AG04450 (cell line): ENCODE data around the gene FGF14. TPM values are rescaled to one million over a fixed set of nuclear protein-coding genes. Genes with fewer than 3 reads are reported as not detected.

ENCODE experiments used
- CTCF ChIA-PET: fragments of 300-600, 350-600 bp; formaldehyde crosslinking; extraction: SDS; loops from one replicate; lab custom pipeline; 2022; ENCODE audit warnings: antibody characterized with exemption, inconsistent platforms; lab: Charles Lee
- POLR2A ChIA-PET: fragments of 350-600 bp; formaldehyde crosslinking; extraction: SDS; loops from one replicate; lab custom pipeline; 2021; ENCODE audit warnings: antibody characterized with exemption, inconsistent platforms; lab: Yijun Ruan, JAX
- DNase-seq: peaks from one replicate; pipeline ENCODE4 v3.0.0-alpha.2; 2011; ENCODE audit warnings: low read depth, low spot score
- H3K27ac ChIP-seq: one replicate; pipeline ENCODE4 v1.5.1; 2012; ENCODE audit warnings: low read depth, low read length, control low read depth
- H3K27me3 ChIP-seq: one replicate; pipeline ENCODE4 v1.6.0; 2012; ENCODE audit warnings: low read length; ENCODE audit not compliant: control insufficient read depth, insufficient read depth
- H3K4me3 ChIP-seq: 2 replicates; pipeline ENCODE4 v1.5.1; 2011; ENCODE audit warnings: mild to moderate bottlenecking, low read depth, low read length, control low read depth
- H3K9me3 ChIP-seq: 2 replicates; pipeline ENCODE4 v1.5.1; 2012; ENCODE audit warnings: low read length; ENCODE audit not compliant: control insufficient read depth, insufficient read depth
- CTCF ChIP-seq: IDR thresholded peaks from 2 replicates; pipeline ENCODE4 v1.5.1; 2011; ENCODE audit warnings: low read depth, low read length, control low read depth, inconsistent platforms
- polyA plus RNA-seq: library from polyadenylated mRNA; depleted of rRNA; stranded (reverse); fragments of >200 nt; gene quantifications from 2 replicates; pipeline ENCODE4 v1.2.3, GENCODE V29; 2011

Gene FGF14
- polyA plus RNA-seq, 1 experiment: 0.01 TPM

- DNase-seq: no peak
- TF ChIP-seq CTCF: no peak
- ChIA-PET CTCF (interaction anchor here (1.4 to 5.4 kb wide), 3 partner anchors 236 to 611 kb away, joined by 3 to 83 read pairs (median 61); no protein-coding TSS in a partner anchor), POLR2A (no interaction called here)
- Histone ChIP-seq H3K27ac (no peak overlapping the region), H3K27me3 (no peaks in the 10 kb centered on the region), H3K4me3 (no peak overlapping the region), H3K9me3 (no peaks in the 10 kb centered on the region)
Measured at GRCh38 chr13:101755228-101755887, 646.5 kb downstream of the FGF14 start.

GRCh38 chr13:101752432-101752831 lies 649.4 kb downstream of the FGF14 start:
- POLR2A ChIA-PET: no interaction called here
- no peak for DNase-seq
- Histone ChIP-seq H3K9me3 (no peaks in the 10 kb centered on the region), H3K27ac (no peak overlapping the region), H3K27me3 (no peaks in the 10 kb centered on the region), H3K4me3 (no peak overlapping the region)
- TF ChIP-seq CTCF: no peak
- CTCF ChIA-PET: no interaction called here

- Histone ChIP-seq H3K9me3 (no peaks in the 10 kb centered on the region), H3K27ac (no peak overlapping the region), H3K4me3 (no peak overlapping the region), H3K27me3 (no peaks in the 10 kb centered on the region)
- no peak for TF ChIP-seq CTCF
- DNase-seq: peak; percentile 32
- ChIA-PET POLR2A (no interaction called here), CTCF (interaction anchor here (1.1 kb wide), 1 partner anchor 607 kb away, joined by 5 read pairs; no protein-coding TSS in a partner anchor)
Measured at GRCh38 chr13:101751488-101751887, 650.4 kb downstream of the FGF14 start.

- ChIA-PET POLR2A (no interaction called here), CTCF (no interaction called here)
- H3K27me3 ChIP-seq: no peaks in the 10 kb centered on the region
- no peak for TF ChIP-seq CTCF
- no peak overlapping the region for H3K4me3 ChIP-seq
- no peak overlapping the region for H3K27ac ChIP-seq
- DNase-seq: no peak
- H3K9me3 ChIP-seq: no peaks in the 10 kb centered on the region
Measured at GRCh38 chr13:101749584-101749983, 652.3 kb downstream of the FGF14 start.

GRCh38 chr13:101747039-101747438 lies 654.8 kb downstream of the FGF14 start:
- DNase-seq: no peak
- Histone ChIP-seq H3K4me3 (no peak overlapping the region), H3K27me3 (no peaks in the 10 kb centered on the region), H3K27ac (no peak overlapping the region), H3K9me3 (no peaks in the 10 kb centered on the region)
- POLR2A ChIA-PET: no interaction called here
- CTCF ChIA-PET: interaction anchor here (2.1 kb wide), 1 partner anchor 10 kb away, joined by 9 read pairs; no protein-coding TSS in a partner anchor
- TF ChIP-seq CTCF: no peak
